ENCODE measurements around the gene PSMD4.
A peak's percentile ranks its signal among the peaks of the same experiment; 100 is the strongest.
"Not testable (repeated sequence)": the region's sequence is repeated elsewhere in the genome, so short reads cannot be mapped to it uniquely, and the experiment has no call there.

Gene PSMD4

DNA sequence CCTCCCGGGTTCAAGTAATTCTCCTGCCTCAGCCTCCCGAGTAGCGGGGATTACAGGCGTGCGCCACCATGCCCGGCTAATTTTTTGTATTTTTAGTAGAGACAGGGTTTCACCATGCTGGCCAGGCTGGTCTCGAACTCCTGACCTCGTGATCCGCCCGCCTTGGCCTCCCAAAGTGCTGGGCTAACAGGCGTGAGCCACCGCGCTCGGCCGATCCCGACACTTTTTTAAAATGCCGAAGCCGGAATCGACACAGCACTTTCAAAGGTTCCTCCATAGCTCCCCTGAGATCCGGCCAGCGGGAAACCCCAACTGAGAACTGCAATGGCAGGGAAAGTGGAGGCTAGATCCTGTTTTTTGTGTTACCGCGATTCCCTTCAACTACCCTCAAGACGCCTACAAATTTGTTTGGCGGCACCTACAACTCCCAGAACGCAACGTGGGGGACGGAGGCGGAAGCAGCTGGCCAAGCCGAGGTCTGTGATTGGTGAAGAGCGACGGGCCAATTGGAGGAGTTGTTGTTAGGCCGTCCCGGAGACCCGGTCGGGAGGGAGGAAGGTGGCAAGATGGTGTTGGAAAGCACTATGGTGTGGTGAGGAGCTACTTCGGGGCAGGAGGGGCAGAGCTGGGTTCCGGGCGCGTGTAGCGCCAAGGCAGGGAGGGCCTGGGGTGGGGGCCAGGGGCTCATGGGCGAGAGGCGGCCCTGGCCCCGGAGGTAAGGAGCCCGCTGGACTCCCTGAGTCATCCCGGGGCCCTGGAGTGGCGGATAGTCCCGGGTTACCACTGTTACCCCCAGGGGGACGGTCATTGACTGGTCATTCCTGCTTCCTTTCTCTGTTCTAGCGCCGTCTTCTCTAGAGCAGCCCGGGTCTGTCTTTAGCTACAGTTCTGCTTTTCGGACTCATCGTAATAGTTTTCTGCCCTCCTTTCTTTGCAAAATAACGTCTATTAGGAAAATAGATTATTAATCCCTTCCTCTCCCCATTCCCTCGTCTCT lies at the start of gene PSMD4:
PSMD4 (plus strand) TSS at position 518 of the 997 bp plus-strand sequence; CDS start at position 567, 49 bp downstream.
- DNase-seq = peak; percentile 93 to 99 (median 97)

DNA sequence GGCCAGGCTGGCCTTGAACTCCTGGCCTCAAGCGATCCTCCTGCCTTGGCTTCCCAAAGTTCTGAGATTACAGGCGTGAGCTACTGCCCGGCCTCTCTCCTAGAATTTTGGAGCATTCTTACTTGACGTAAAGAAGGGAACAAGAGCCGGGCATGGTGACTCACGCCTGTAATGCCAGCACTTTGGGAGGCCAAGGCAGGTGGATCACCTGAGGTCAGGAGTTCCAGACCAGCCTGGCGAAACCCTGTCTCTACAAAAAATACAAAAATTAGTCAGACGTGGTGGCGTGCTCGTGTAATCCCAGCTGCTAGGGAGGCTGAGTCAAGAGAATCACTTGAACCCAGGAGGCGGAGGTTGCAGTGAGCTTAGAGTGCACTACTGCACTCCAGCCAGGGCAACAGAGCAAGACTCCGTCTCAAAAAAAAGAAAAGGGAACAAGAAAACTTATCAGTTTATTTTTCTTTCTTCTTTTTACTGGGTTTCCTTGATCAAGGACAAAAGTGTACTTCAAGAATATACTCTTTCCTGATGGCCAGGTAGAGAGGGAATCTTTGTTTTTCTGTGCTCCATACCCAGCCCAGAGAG lies 49.1 kb upstream of the PSMD4 start:
- not testable (repeated sequence) for DNase-seq

DNA sequence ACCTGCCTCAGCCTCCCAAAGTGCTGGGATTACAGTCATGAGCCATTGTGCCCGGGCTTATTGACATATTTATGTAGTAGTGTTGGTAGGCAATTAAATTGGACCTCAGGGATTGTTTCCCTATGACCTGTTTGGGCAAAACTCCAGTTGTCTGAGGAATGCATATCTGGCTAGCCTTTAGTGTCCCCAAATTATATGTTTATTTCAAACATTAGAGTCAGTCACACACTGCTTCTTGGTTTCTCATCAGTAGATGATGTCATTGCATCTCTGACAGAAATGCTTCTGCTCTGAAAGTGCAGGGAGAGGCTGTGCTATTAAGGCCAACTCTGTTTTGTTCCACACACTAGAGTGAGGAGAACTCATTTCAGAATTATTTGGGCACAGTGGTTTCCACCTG lies 43.7 kb upstream of the PSMD4 start:
- no peak for DNase-seq

DNA sequence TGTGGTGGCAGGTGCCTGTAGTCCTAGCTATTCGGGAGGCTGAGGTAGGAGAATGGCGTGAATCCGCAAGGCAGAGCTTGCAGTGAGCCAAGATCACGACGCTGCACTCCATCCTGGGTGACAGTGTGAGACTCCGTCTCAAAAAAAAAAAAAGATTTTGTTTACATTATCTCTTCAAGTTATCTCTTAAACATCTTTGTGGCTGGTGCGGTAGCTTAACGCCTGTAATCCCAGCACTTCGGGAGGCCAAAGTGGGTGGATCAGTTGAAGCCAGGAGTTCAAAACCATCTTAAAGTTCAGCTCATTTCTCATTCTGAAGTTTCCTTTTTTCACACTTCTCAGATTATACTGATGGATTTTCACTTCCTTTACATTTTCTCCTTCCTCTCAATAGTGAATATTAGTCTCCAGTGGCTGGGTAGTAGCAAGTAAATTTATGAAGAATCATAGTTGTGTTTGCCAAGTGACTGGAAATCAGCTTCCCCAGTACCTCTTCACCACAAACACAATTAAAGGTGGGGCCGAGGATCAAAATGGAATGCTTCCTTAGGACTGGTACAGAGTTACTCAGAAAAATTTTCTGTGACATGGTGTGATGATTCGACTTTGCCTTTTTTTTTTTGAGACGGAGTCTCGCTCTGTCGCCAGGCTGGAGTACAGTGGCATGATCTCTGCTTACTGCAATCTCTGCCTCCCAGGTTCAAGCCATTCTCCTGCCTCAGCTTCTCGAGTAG lies 42.4 kb upstream of the PSMD4 start:
- DNase-seq = no peak

DNA sequence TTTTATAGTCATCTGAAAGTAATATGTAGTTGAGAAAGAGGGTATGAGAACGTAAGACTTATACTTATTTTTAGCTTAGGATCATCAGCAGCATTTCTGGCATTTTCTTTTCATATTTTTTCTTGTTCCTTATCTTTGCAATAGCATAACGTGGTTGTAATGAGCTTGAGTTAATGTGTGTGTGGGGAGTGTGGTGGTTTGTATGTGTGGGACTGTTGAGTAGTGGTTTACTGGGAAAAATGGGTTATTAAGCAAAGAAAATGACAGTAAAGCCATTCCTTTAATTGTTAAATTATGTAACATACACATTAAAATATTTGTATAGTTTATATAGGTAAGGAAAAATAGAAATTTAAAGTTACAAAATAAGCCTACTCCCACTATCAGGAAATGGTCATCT lies 41.0 kb upstream of the PSMD4 start:
- no peak for DNase-seq

DNA sequence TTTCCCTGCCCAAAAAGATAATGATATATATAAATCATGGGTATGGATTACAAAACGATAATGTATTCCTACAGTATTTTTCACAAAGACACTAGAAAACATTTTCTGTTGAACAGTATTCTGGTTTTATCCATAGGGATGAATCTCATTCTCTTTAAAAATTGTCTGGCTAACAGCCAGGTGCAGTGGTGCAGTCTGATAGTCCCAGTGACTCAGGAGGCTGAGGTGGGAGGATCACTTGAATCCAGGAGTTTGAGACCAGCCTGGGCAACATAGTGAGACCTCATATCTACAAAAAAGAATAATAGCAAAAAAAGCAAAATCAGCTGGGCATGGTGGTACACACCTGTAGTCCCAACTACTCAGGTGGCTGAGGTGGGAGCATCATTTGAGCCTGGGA lies 32.9 kb upstream of the PSMD4 start:
- DNase-seq = no peak

DNA sequence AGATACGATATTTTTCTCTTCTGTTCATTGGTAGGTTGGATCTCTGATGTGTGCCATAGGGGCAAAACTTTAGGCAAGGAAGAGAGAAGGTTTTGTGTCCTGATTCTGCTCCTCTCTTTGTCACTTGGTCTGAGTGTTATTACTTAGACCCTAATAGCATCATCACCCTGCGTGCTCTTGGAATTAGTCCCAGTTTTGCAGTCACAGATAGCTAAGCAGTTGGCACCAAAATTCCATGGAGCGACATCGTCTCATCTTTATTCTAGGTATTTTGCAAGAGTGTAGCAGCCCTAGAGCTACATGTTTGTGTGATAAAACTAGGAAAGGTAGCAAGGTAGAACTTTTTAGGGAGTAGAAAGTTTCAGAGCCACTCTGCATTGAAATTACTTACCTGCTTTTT lies 32.4 kb upstream of the PSMD4 start:
- no peak for DNase-seq

DNA sequence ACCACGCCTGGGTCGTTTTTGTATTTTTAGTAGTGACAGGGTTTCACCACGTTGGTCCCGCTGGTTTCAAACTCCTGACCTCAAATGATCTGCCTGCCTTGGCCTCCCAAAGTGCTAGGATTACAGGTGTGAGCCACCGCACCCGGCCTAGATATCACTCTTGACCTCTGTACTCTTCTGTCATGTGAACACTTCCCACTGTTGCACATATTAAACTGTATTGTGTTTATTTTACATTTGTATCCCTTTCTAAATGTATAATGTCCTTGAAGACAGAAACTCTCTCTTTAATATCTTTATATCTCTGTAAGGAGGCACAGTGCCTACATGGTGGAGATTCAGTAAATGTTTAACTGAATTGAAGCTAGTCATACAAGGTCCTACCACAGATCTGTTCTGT lies 19.3 kb upstream of the PSMD4 start:
- DNase-seq = no peak

DNA sequence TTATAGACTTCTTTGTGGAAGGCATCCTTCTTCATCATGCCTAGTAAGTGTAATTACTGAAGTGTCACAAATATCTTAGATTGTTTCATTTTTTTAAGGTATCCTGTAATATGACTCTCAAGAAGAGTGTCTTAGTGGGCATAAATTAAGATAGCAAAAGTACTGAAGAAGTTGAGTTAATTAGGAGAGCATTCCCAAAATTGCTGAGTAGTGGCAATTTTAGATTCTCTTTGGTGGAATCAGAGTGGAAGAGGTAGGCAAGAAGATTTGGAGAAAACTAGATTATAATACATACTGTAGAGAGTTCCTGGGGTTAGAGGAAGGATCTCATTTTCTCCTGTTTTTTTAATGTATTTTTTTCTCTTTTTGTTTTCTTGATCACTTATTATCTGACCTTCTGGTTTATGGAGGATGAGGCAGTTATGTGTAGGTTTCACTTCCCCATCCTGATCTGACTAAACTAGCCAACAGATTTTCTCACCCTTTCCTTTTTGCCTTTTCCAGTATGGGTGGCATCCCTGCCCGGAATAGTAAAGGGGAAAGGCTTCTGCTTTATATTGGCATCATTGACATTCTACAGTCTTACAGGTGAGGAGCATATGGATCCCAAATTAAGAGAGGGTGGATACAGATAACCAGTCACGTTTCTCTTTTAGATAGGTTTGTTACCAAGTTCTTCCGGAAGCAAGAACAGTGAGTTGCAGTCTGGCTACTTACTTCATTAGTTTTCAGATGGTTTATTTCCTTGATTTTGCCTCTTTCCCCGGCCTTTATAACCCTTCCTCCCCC lies 16.7 kb upstream of the PSMD4 start:
- DNase-seq = no peak

DNA sequence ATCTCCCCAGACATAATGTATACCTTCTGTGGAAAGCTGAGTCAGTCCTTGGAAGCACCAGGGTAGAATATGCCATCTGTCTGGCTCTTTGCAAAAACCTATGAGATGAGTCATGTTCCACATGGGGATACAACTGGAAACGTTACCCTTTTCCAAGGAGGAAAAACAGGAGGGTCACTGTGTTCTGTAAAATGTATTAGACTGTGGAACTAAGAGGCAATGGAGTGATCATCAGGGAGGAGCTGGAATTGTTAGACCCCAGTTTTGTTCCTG lies 16.1 kb upstream of the PSMD4 start:
- DNase-seq = no peak

DNA sequence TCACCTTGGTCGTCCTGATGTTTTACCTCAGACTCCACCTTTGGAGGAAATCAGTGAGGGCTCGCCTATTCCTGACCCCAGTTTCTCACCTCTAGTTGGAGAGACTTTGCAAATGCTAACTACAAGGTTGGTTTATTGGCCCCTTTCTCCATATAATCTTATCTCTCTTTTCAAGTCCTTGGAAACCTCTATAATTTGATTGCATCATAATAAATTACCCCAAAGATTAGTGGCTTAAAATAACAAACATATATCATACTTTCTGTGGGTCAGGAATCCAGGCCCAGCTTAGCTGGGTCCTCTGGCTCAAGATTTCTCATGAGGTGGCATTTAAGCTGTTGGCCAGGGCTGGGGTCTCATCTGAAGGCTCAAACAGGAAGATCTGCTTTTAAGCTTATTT lies 12.1 kb upstream of the PSMD4 start:
- DNase-seq = no peak

DNA sequence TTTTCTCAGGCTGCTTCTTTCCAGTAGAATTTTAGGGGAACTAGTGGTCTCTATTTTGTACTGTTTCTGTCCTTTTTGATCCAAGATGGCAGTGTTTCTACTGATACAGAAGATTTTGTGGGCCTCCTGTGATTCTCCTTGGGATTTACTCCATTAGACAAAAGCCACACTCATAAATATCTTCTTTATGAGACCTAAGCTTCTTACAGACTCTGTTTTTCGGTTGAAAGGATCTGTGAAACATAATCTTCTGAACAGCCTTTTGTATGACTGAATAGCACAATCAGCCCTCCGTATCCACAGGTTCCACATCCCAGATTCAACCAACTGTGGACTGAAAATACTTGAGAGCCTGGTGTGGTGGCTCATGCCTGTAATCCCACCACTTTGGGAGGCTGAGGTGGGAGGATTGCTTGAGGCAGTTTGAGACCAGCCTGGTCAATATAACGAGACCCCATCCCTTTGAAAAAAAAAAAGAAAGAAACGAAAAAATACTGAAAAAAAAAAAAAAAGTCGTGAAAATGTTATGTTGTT lies 10.8 kb upstream of the PSMD4 start:
- no peak for DNase-seq

GRCh38 chr1:151246786-151247185 lies 7.7 kb upstream of the PSMD4 start:
- no peak for DNase-seq

DNA sequence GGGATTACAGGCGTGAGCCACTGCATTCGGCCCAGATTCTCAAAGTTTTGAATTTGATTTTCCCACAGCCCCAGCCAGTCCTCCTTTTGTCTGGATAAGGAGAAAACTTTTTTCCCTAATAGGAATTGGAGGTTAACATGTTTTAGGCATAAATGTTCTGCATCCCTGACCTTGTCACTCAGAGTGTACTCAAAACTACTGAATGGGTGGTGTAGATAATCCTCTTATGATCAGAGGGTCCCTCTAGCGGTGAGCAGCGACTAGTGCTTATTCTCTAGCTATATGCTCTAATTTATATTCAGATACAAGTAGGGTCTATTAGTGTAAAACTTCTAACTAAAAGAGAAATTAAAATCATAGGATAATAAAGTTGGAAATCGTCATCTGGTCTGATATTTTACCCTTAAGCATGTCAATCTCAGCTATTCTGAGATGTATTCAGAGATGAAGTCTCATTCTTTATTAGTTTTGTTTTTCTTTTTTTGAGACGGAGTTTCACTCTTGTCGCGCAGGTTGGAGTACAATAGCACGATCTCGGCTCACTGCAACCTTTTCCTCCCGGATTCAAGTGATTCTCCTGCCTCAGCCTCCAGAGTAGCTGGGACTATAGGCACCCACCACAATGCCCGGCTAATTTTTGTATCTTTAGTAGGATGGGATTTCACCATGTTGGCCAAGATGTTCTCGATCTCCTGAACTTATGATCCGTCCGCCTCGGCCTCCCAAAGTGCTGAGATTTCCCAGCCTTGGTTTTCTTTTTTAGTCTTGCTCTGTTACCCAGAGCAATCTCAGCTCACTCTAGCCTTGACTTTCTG lies 2.7 kb upstream of the PSMD4 start:
- peak; percentile 15 to 86 (median 67) for DNase-seq

- DNase-seq = peak in 1 of 3 experiments; percentile 51
These were observed 847 bp downstream of the PSMD4 start for GRCh38 chr1:151255381-151255780.

DNA sequence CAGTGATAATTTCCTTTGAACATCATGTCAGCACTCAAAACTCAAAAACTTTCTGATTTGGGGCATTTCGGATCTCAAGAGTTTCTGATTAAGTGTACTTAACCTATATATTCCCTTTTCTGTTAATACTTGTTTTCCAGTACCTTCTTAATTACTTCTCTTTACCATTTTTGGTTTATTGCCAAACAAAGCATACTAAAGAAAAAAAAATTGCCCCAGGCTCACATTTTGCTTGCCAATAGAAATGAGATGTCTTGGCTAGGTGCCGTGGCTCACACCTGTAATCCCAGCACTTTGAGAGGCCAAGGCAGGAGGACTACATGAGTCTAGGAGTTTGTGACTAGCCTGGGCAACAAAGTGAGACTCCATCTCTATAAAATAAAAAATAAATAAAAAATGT lies 4.8 kb downstream of the PSMD4 start:
- DNase-seq = no peak

DNA sequence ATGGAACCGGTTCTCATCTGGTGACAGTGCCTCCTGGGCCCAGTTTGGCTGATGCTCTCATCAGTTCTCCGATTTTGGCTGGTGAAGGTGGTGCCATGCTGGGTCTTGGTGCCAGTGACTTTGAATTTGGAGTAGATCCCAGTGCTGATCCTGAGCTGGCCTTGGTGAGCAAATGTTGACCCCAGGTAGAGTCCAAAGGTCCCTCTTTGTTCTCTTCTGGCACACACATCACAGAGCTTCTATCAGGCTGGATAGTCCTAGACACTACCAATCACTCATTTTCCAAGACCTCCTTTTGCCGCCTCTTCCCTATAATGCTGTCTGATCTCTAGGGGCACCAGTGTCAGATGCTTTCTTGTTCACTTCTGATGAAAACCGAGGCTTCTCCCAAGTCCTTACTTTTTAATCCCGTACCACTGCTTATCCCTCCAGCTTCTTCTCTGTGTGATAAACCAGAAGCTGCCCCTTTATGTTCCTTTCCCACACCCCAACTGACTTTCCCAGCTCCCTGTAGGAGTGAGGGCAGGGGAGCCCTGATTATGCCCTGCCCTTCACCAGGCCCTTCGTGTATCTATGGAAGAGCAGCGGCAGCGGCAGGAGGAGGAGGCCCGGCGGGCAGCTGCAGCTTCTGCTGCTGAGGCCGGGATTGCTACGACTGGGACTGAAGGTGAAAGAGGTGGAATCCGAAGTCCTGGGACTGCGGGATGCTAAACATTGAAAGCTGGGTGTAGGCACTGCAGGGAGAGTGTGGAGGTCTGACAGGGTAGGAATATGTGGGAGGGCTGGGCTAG lies 11.1 kb downstream of the PSMD4 start:
- DNase-seq = no peak

DNA sequence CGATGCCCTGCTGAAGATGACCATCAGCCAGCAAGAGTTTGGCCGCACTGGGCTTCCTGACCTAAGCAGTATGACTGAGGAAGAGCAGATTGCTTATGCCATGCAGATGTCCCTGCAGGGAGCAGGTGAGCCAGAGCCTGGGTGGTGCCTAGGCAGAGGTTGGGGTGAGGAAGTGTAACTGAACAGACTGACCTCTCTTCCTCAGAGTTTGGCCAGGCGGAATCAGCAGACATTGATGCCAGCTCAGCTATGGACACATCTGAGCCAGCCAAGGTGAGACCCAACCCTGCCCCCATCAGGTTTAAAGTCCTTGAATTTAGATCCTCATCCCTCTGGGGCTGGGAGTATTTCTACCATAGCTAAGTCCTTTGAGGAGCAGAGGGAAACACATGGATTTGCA lies 11.8 kb downstream of the PSMD4 start:
- DNase-seq = no peak

DNA sequence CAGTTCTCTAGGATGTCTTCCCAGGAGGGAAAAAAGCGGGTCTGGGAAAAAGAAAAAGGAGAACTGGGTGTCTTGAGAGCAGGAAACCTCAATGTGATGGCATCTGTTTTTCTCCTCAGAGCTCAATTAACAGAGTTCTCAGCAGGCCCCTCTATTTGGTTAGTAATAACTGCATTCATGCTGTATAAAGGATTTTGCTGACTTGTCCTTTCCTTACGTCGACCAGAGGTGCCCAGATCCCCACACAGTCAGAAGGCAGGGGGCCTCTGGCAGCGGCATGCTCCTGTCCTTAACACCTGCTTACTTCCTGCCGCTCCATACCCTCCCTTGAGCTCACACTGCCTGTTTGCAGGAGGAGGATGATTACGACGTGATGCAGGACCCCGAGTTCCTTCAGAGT lies 12.3 kb downstream of the PSMD4 start:
- DNase-seq = no peak

GRCh38 chr1:151267760-151268159 lies 13.2 kb downstream of the PSMD4 start:
- no peak for DNase-seq

DNA sequence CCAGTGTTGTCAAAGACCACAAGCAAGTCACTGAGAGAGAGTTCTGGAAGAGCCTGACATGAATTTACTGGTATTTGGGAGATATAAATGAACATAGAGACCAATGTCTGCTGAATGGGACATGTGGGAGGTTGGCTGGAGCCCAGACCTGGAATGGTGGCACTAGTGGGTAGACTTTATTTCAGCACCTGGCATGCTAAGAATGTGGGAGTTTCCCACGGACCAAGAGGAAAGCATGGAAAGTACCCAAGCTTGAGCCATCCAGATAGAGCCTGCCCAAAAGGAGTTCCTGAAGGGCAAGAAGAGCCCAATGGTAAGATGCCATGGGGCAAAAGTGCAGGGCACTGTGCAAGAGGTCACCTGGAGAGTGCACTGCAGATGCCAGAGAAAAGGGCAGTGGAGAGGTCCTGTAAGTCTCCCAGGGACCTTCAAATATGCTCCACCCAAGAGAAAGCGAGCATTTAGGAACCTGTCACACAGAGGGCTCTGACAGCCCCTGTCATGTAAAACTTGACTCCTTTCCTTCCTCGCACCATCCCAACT lies 19.5 kb downstream of the PSMD4 start:
- no peak for DNase-seq
